Mesothelial cell of epicardium (in vitro differentiated cells): ENCODE measurements around the gene ENG. TPM values are rescaled to one million over a fixed set of nuclear protein-coding genes. Genes with fewer than 3 reads are reported as not detected.

Experiments
- DNase-seq, 2 experiments: peaks; one replicate each; pipeline ENCODE4 v3.0.0; 2021; ENCODE audit warnings: low spot score in 2 of 2; ENCODE audit not compliant: unreplicated experiment in 2 of 2
- H3K27ac Mint-ChIP-seq: 2 replicates; pipeline ENCODE4 v1.8.0; 2021; ENCODE audit warnings: mixed read lengths
- H3K27me3 Mint-ChIP-seq: 2 replicates; pipeline ENCODE4 v1.8.0; 2021; ENCODE audit warnings: low read depth, mixed read lengths
- H3K36me3 Mint-ChIP-seq: 2 replicates; pipeline ENCODE4 v1.8.0; 2021; ENCODE audit warnings: mixed read lengths
- H3K4me1 Mint-ChIP-seq: 2 replicates; pipeline ENCODE4 v1.8.0; 2021; ENCODE audit warnings: mixed read lengths
- H3K4me3 Mint-ChIP-seq: 2 replicates; pipeline ENCODE4 v1.8.0; 2021; ENCODE audit warnings: mild to moderate bottlenecking, moderate library complexity, mixed read lengths
- H3K9me3 Mint-ChIP-seq: 2 replicates; pipeline ENCODE4 v1.8.0; 2021; ENCODE audit warnings: mixed read lengths
- CTCF ChIP-seq: fragments of 200-600 bp; sonication (generic); IDR thresholded peaks from one replicate; pipeline ENCODE4 v1.5.0; 2021; ENCODE audit warnings: antibody characterized with exemption; ENCODE audit not compliant: unreplicated experiment
- total RNA-seq: library from RNA; stranded (reverse); gene quantifications from 3 replicates; pipeline ENCODE4 v1.2.1, GENCODE V29; 2021

The ENG gene
- total RNA-seq, 1 donor from 2014 or later = 8.5 TPM

- H3K27ac Mint-ChIP-seq = no peak overlapping the region
- peaks cover 8% of the 10 kb centered on the region for H3K36me3 Mint-ChIP-seq
- H3K4me1 Mint-ChIP-seq = peaks cover 17% of the 10 kb centered on the region
- DNase-seq = no peak
- no peak overlapping the region for H3K4me3 Mint-ChIP-seq
- TF ChIP-seq CTCF = no peak
- no peaks in the 10 kb centered on the region for H3K9me3 Mint-ChIP-seq
- no peaks in the 10 kb centered on the region for H3K27me3 Mint-ChIP-seq
Observed at GRCh38 chr9:127806871-127807270, 47.6 kb downstream of the ENG start.

- Mint-ChIP-seq H3K36me3 (peaks cover 8% of the 10 kb centered on the region), H3K27me3 (no peaks in the 10 kb centered on the region), H3K9me3 (no peaks in the 10 kb centered on the region), H3K27ac (no peak overlapping the region), H3K4me3 (no peak overlapping the region), H3K4me1 (peaks cover 18% of the 10 kb centered on the region)
- no peak for DNase-seq
- no peak for TF ChIP-seq CTCF
Observed at GRCh38 chr9:127805620-127806019, 48.8 kb downstream of the ENG start.

- Mint-ChIP-seq H3K27ac (peak overlapping the region; percentile 93), H3K4me1 (peaks cover 14% of the 10 kb centered on the region), H3K27me3 (no peaks in the 10 kb centered on the region), H3K4me3 (peak overlapping the region; percentile 87), H3K36me3 (peaks cover 8% of the 10 kb centered on the region), H3K9me3 (no peaks in the 10 kb centered on the region)
- no peak for DNase-seq
- no peak for TF ChIP-seq CTCF
Observed at GRCh38 chr9:127803507-127804352, 50.7 kb downstream of the ENG start.

- DNase-seq = peak; percentile 68 to 79
- Mint-ChIP-seq H3K36me3 (peaks cover 8% of the 10 kb centered on the region), H3K4me3 (peak within 1 kb of the TSS; percentile 87), H3K27me3 (no peaks in the 10 kb centered on the region), H3K4me1 (peaks cover 14% of the 10 kb centered on the region), H3K9me3 (no peaks in the 10 kb centered on the region), H3K27ac (peak within 1 kb of the TSS; percentile 93)
- TF ChIP-seq CTCF = no peak
Observed at GRCh38 chr9:127802576-127803443, 51.6 kb downstream of the ENG start, which contains the start of gene FPGS. Gene FPGS, plus strand, starts transcription at chr9:127802882. Its CDS starts 43 bp downstream, at chr9:127802925.

- no peaks in the 10 kb centered on the region for H3K9me3 Mint-ChIP-seq
- H3K27me3 Mint-ChIP-seq = no peaks in the 10 kb centered on the region
- peaks cover 3% of the 10 kb centered on the region for H3K36me3 Mint-ChIP-seq
- TF ChIP-seq CTCF = no peak
- peak overlapping the region; percentile 75 for H3K4me3 Mint-ChIP-seq
- peaks cover 14% of the 10 kb centered on the region for H3K4me1 Mint-ChIP-seq
- no peak for DNase-seq
- H3K27ac Mint-ChIP-seq = peak overlapping the region; percentile 92
Observed at GRCh38 chr9:127801955-127802575, 52.4 kb downstream of the ENG start.
